Epithelial cell of esophagus (primary cell): ENCODE results near the gene SEL1L3.
A peak's percentile ranks its signal among the peaks of the same experiment; 100 is the strongest.

Source experiments
- DNase-seq: peaks from one replicate; pipeline ENCODE4 v3.0.0; 2010; ENCODE audit warnings: low read depth
- H3K4me3 ChIP-seq: 2 replicates; pipeline ENCODE4 v1.5.1; 2011; ENCODE audit warnings: mild to moderate bottlenecking, low read length, control low read depth
- TF ChIP-seq, protein P1 (sequence below): IDR thresholded peaks from 2 replicates; pipeline ENCODE4 v1.5.1; 2011; ENCODE audit warnings: low read depth, mild to moderate bottlenecking, low read length, control low read depth, inconsistent platforms; ENCODE audit not compliant: insufficient read depth; ENCODE audit errors: missing control alignments

Gene SEL1L3

DNA sequence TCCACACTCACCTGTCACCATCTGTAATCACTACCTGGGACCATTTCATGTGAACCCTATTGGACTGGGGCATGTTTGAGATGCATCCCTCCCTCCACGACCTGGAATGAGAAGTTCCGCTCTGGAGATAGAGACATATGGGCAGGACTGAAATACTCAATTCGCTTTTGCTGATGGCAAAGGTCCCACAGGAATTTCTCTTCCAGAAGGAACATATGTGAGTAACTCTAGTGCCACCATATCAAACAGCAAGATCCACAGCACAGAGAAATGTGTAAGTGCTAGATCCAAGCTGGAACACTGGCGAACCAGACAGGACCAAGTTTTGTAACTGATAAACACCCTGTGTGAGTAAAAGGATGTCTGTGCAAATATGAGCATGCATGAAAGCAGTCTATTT is 43.9 kb downstream of the SEL1L3 start:
- TF ChIP-seq, protein P1, sequence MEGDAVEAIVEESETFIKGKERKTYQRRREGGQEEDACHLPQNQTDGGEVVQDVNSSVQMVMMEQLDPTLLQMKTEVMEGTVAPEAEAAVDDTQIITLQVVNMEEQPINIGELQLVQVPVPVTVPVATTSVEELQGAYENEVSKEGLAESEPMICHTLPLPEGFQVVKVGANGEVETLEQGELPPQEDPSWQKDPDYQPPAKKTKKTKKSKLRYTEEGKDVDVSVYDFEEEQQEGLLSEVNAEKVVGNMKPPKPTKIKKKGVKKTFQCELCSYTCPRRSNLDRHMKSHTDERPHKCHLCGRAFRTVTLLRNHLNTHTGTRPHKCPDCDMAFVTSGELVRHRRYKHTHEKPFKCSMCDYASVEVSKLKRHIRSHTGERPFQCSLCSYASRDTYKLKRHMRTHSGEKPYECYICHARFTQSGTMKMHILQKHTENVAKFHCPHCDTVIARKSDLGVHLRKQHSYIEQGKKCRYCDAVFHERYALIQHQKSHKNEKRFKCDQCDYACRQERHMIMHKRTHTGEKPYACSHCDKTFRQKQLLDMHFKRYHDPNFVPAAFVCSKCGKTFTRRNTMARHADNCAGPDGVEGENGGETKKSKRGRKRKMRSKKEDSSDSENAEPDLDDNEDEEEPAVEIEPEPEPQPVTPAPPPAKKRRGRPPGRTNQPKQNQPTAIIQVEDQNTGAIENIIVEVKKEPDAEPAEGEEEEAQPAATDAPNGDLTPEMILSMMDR: no peak
- no peak for DNase-seq
- H3K4me3 ChIP-seq: no peak overlapping the region

DNA sequence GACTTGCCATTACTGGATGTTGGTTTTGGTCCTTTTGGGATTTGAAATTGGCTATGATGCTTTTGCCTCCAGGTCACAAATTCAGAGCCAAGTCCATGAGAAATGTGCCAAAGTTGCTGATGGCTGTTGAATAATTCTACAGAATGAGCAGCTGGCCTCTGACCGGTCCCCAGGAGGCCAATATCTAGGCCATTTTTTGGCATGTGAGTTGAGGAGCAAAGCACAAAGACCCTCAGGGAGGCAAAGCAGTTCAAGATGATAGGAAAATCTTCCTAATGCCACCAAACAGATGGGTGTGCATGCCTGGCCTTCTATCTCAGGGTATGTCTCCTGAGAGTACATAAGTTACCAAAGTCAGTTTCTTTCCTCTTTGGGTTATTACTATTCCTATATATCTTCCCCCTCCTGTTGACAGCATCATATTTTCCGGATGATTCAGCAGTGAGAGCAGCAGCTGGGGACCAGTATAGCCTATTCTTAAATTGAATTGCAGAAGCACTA is 44.4 kb downstream of the SEL1L3 start:
- TF ChIP-seq, protein P1: no peak
- DNase-seq: peak; percentile 39
- H3K4me3 ChIP-seq: no peak overlapping the region

DNA sequence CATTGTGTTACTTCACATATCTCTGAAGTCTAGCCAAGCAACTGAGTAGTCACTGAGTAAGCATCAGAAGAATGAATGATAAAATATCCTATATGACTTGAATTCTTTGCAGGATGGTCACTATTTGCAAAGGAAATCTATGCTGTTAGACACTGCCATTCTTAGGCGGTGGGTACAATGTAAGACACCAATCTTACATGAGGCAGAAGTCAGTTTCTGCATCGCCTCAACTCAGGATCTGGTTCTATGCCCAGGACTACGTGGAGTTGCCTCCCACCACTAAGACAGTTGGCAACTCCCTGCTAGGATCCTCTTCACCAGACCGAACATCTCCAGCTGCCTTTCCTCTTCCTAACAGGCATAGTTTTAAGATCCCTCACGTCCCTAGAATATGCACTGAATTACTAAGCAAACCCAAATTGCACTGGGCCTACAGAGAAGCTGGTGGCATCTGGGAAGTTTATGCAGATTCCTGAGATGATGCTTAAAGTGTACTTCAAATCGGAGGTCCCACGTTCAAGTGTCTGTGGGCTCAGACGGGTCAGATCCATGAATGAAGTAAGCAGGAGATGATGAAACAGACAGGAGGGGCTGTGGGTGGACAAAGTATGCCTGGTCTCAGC is 45.6 kb downstream of the SEL1L3 start:
- TF ChIP-seq, protein P1: no peak
- peak; percentile 71 for DNase-seq
- no peak overlapping the region for H3K4me3 ChIP-seq

DNA sequence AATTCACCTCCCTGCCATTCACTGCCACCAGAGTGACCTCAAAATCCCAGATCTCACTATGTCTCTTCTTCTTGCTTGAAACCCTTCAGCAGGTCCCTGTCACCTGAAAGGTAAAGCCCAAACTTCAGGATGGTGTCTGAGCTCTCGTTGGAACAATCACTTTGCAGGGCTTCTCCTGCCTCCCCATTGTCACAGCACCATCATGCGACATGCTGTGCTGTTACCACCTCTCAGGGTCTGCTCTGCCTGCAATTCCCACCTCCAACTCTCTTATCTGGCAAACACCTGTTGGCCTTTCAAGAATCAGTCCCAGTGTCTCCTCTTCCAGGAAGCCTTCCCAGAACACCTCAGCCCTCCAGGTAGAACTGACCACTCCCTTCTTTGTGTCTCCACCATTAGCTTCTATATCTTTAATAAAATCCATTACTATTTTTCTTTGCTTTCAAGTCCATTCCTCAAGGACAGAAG is 46.2 kb downstream of the SEL1L3 start:
- TF ChIP-seq, protein P1: no peak
- H3K4me3 ChIP-seq: no peak overlapping the region
- DNase-seq: no peak

DNA sequence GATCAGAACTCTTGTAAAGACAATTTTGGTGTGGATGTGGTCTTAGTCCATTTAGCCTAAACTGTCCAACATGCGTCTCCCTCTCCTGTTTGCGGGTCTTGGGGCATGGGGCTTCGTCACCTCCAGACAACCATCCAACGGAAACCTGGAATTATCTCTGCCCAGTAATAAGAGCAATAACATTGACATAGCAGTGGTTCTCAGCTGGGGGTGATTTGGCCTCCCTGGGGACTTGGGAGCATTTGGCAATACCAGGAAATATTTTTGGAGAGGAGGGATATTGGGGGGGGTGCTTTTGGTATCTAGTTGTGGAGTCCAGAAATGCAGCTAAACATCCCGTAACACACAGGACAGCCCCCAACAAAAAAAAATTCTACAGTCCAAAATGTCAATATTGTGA is 47.2 kb downstream of the SEL1L3 start:
- TF ChIP-seq, protein P1: no peak
- no peak overlapping the region for H3K4me3 ChIP-seq
- DNase-seq: no peak

DNA sequence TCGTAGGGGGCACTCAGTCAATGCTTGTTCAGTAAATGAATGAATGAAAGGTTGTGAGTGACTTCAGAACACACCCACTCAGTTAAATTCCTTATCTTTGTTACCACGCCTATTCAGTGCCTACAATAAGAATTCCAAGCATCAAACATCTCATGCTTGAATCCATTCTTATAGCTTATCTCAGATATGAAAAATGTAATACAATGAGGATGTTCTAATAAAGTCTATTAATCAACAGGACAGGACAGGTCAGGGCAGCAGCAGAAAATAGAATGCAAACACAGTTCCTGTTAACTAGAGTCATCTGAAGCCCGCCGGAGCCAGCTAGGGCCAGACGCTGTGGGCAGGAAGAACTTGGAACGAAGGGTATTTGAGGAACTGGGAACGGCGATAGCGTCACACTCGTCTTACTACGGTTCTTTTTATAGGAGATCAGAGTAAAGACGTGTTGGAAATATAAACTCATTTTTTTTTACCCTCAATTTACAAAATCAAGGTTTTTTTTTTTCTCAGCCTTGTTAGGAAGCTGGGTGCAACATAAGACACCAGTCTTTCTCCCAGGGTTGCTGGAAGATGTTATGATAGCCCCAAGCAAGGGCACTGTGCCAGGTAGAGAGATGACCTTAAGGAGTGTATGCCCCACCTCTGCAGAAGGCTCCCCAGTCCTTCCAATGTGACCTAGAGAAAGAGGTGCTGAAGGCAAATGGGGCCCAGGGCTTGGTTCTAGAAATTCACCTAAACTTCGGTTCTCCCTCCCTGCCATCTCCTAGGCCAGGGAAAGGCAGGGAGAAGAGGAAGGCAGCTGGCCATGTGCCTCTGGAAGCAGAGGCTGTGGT is 48.3 kb downstream of the SEL1L3 start:
- DNase-seq: peak; percentile 89
- H3K4me3 ChIP-seq: no peak overlapping the region
- TF ChIP-seq, protein P1: no peak
